ENCODE data around the gene PCDHA10. TPM values are rescaled to one million over a fixed set of nuclear protein-coding genes. Genes with fewer than 3 reads are reported as not detected.
"Not testable (repeated sequence)": the region's sequence is repeated elsewhere in the genome, so short reads cannot be mapped to it uniquely, and the experiment has no call there.

Gene PCDHA10
- total RNA-seq, 1 donor from 2014 or later: 47.7 TPM

DNA sequence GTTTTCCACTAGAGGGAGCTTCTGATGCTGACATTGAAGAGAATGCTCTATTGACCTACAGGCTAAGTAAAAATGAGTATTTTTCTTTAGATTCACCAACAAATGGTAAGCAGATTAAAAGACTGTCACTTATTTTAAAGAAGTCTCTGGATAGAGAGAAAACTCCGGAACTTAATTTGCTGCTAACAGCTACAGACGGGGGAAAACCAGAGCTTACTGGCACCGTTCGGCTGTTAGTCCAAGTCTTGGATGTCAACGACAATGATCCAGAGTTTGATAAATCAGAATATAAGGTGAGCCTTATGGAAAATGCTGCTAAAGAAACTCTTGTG lies 13.8 kb downstream of the PCDHA10 start:
- H3K4me1 Mint-ChIP-seq (ENCODE audit: low read depth, unreplicated experiment): peaks cover 8% of the 10 kb centered on the region
- H3K36me3 Mint-ChIP-seq (ENCODE audit: unreplicated experiment): peaks cover 20% of the 10 kb centered on the region
- peak overlapping the region; percentile 93 for H3K27ac Mint-ChIP-seq (ENCODE audit: unreplicated experiment)
- DNase-seq: no peak
- peaks cover 10% of the 10 kb centered on the region for H3K9me3 Mint-ChIP-seq (ENCODE audit: unreplicated experiment)
- H3K27me3 Mint-ChIP-seq (ENCODE audit: unreplicated experiment): peaks cover 7% of the 10 kb centered on the region
- TF ChIP-seq, protein P1, sequence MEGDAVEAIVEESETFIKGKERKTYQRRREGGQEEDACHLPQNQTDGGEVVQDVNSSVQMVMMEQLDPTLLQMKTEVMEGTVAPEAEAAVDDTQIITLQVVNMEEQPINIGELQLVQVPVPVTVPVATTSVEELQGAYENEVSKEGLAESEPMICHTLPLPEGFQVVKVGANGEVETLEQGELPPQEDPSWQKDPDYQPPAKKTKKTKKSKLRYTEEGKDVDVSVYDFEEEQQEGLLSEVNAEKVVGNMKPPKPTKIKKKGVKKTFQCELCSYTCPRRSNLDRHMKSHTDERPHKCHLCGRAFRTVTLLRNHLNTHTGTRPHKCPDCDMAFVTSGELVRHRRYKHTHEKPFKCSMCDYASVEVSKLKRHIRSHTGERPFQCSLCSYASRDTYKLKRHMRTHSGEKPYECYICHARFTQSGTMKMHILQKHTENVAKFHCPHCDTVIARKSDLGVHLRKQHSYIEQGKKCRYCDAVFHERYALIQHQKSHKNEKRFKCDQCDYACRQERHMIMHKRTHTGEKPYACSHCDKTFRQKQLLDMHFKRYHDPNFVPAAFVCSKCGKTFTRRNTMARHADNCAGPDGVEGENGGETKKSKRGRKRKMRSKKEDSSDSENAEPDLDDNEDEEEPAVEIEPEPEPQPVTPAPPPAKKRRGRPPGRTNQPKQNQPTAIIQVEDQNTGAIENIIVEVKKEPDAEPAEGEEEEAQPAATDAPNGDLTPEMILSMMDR (IDR thresholded peaks at IDR 0.05; ENCODE audit: partially characterized antibody, unreplicated experiment): peak; percentile 38
- peak overlapping the region; percentile 88 for H3K4me3 Mint-ChIP-seq (ENCODE audit: unreplicated experiment)

DNA sequence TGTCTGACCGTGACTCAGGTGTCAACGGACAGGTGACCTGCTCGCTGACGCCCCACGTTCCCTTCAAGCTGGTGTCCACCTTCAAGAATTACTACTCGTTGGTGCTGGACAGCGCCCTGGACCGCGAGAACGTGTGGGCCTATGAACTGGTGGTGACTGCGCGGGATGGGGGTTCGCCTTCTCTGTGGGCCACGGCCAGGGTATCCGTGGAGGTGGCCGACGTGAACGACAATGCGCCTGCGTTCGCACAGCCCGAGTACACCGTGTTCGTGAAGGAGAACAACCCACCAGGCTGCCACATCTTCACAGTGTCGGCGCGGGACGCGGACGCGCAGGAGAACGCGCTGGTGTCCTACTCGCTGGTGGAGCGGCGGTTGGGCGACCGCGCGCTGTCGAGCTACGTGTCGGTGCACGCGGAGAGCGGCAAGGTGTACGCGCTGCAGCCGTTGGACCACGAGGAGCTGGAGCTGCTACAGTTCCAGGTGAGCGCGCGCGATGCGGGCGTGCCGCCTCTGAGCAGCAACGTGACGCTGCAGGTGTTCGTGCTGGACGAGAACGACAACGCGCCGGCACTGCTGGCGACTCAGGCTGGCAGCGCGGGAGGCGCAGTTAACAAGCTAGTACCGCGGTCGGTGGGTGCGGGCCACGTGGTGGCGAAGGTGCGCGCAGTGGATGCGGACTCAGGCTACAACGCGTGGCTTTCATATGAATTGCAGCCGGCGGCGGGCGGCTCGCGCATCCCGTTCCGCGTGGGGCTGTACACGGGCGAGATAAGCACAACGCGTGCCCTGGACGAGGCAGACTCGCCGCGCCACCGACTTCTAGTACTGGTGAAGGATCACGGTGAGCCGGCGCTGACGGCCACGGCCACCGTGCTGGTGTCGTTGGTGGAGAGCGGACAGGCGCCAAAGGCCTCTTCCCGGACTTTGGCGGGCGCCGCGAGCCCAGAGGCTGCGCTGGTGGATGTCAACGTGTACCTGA lies 14.8 kb downstream of the PCDHA10 start:
- Mint-ChIP-seq H3K4me1 (ENCODE audit: low read depth, unreplicated experiment) (peaks cover 8% of the 10 kb centered on the region), H3K27ac (ENCODE audit: unreplicated experiment) (no peak overlapping the region), H3K4me3 (ENCODE audit: unreplicated experiment) (no peak overlapping the region), H3K27me3 (ENCODE audit: unreplicated experiment) (peaks cover 8% of the 10 kb centered on the region), H3K36me3 (ENCODE audit: unreplicated experiment) (peaks cover 17% of the 10 kb centered on the region), H3K9me3 (ENCODE audit: unreplicated experiment) (peaks cover 10% of the 10 kb centered on the region)
- no peak for DNase-seq
- TF ChIP-seq, protein P1 (IDR thresholded peaks at IDR 0.05; ENCODE audit: partially characterized antibody, unreplicated experiment): no peak

DNA sequence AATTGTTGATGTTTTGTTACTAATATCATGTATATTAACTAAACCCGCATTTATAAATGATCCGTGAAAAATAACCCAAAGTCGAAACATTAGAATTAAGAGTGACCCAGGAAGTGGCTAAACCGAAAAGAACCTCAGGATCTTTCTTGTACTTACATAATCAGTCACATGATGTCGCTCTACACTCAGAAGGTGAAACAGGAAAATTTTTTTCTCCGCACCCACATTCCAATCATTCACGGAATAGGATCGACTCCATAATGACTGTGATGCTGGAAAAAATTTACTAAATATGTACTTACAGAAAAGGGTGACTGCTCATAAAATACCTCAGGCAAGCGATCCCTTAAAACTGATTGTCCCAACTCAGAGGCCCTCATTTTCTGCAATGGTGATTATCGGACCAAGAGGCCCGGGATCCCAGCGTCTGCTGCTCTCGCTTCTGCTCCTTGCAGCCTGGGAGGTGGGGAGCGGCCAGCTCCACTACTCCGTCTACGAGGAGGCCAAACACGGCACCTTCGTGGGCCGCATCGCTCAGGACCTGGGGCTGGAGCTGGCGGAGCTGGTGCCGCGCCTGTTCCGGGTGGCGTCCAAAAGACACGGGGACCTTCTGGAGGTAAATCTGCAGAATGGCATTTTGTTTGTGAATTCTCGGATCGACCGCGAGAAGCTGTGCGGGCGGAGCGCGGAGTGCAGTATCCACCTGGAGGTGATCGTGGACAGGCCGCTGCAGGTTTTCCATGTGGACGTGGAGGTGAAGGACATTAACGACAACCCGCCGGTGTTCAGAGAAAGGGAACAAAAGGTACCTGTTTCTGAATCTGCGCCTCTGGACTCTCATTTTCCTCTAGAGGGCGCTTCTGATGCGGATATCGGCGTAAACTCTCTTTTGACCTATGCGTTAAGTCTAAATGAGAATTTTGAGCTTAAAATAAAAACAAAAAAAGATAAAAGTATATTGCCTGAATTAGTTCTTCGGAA lies 19.7 kb downstream of the PCDHA10 start, which contains the start of gene PCDHA12:
PCDHA12 (plus strand) TSS at position 224 of the 981 bp plus-strand sequence; CDS start at position 389, 165 bp downstream.
- peaks cover 7% of the 10 kb centered on the region for H3K27me3 Mint-ChIP-seq (ENCODE audit: unreplicated experiment)
- peaks cover 22% of the 10 kb centered on the region for H3K36me3 Mint-ChIP-seq (ENCODE audit: unreplicated experiment)
- peak; percentile 35 for DNase-seq
- TF ChIP-seq, protein P1 (IDR thresholded peaks at IDR 0.05; ENCODE audit: partially characterized antibody, unreplicated experiment): peak; percentile 65
- H3K27ac Mint-ChIP-seq (ENCODE audit: unreplicated experiment): peak within 1 kb of the TSS; percentile 98
- peak within 1 kb of the TSS; percentile 94 for H3K4me3 Mint-ChIP-seq (ENCODE audit: unreplicated experiment)
- peaks cover 7% of the 10 kb centered on the region for H3K4me1 Mint-ChIP-seq (ENCODE audit: low read depth, unreplicated experiment)
- H3K9me3 Mint-ChIP-seq (ENCODE audit: unreplicated experiment): peaks cover 6% of the 10 kb centered on the region

DNA sequence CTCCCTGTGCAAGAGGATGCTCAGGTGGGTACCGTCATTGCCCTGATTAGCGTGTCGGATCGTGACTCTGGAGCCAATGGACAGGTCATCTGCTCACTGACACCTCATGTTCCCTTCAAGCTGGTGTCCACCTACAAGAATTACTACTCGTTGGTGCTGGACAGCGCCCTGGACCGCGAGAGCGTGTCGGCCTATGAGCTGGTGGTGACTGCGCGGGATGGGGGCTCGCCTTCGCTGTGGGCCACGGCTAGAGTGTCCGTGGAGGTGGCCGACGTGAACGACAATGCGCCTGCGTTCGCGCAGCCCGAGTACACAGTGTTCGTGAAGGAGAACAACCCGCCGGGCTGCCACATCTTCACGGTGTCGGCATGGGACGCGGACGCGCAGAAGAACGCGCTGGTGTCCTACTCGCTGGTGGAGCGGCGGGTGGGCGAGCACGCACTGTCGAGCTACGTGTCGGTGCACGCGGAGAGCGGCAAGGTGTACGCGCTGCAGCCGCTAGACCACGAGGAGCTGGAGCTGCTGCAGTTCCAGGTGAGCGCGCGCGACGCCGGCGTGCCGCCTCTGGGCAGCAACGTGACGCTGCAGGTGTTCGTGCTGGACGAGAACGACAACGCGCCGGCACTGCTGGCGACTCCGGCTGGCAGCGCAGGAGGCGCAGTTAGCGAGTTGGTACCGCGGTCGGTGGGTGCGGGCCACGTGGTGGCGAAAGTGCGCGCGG lies 21.0 kb downstream of the PCDHA10 start:
- not testable (repeated sequence) for H3K4me1 Mint-ChIP-seq (ENCODE audit: low read depth, unreplicated experiment); H3K27me3 Mint-ChIP-seq (ENCODE audit: unreplicated experiment); H3K27ac Mint-ChIP-seq (ENCODE audit: unreplicated experiment); DNase-seq; H3K9me3 Mint-ChIP-seq (ENCODE audit: unreplicated experiment)
- Mint-ChIP-seq H3K36me3 (ENCODE audit: unreplicated experiment) (peaks cover 27% of the 10 kb centered on the region), H3K4me3 (ENCODE audit: unreplicated experiment) (peak overlapping the region; percentile 94)

DNA sequence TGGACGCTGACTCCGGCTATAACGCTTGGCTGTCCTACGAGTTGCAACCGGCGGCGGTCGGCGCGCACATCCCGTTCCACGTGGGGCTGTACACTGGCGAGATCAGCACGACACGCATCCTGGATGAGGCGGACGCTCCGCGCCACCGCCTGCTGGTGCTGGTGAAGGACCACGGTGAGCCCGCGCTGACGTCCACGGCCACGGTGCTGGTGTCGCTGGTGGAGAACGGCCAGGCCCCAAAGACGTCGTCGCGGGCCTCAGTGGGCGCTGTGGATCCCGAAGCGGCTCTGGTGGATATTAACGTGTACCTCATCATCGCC lies 21.5 kb downstream of the PCDHA10 start:
- Mint-ChIP-seq H3K27me3 (ENCODE audit: unreplicated experiment) (peaks cover 5% of the 10 kb centered on the region), H3K27ac (ENCODE audit: unreplicated experiment) (no peak overlapping the region), H3K9me3 (ENCODE audit: unreplicated experiment) (peaks cover 1% of the 10 kb centered on the region), H3K36me3 (ENCODE audit: unreplicated experiment) (peaks cover 27% of the 10 kb centered on the region), H3K4me3 (ENCODE audit: unreplicated experiment) (no peak overlapping the region), H3K4me1 (ENCODE audit: low read depth, unreplicated experiment) (peaks cover 3% of the 10 kb centered on the region)
- no peak for DNase-seq
- TF ChIP-seq, protein P1 (IDR thresholded peaks at IDR 0.05; ENCODE audit: partially characterized antibody, unreplicated experiment): no peak

Data from glutamatergic neuron (in vitro differentiated cells).